ENCODE measurements around the gene CLIC5.

CLIC5 gene

DNA sequence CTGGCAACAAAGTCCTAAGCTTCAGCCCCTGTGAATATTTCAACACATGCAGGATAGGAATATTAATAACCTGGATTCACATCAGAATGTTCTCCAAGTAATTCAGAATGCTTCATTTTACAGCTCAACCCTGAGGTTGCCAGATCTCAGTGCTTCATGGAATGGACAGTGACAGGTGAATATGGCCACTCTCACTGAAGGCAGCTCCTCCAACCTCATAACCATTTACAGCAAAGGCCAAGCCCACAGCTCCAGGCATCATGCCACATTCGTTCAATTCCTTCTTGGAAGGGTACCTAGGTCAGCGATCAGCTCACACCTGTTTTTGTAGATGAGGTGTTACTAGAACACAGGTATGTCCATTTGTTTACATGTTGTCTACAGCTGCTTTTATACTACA is 17.1 kb downstream of the CLIC5 start:
- H3K27me3 ChIP-seq (ENCODE audit: control insufficient read depth, insufficient read depth, low read length, poor library complexity, severe bottlenecking): no peaks in the 10 kb centered on the region
- WGBS, 2 experiments: 88 to 100% methylated on average over 2 of the region's 2 CpGs
- no peaks in the 10 kb centered on the region for H3K4me1 ChIP-seq (ENCODE audit: control insufficient read depth, insufficient read depth, low read length)
- no peaks in the 10 kb centered on the region for H3K9me3 ChIP-seq (ENCODE audit: control insufficient read depth, low read length)
- no peak overlapping the region for H3K27ac ChIP-seq (ENCODE audit: insufficient read depth, low read depth, low read length, poor library complexity, severe bottlenecking)
- H3K36me3 ChIP-seq (ENCODE audit: control insufficient read depth, insufficient read depth, low read length): no peaks in the 10 kb centered on the region
- H3K4me3 ChIP-seq (ENCODE audit: insufficient read depth, low read depth, low read length): no peak overlapping the region

DNA sequence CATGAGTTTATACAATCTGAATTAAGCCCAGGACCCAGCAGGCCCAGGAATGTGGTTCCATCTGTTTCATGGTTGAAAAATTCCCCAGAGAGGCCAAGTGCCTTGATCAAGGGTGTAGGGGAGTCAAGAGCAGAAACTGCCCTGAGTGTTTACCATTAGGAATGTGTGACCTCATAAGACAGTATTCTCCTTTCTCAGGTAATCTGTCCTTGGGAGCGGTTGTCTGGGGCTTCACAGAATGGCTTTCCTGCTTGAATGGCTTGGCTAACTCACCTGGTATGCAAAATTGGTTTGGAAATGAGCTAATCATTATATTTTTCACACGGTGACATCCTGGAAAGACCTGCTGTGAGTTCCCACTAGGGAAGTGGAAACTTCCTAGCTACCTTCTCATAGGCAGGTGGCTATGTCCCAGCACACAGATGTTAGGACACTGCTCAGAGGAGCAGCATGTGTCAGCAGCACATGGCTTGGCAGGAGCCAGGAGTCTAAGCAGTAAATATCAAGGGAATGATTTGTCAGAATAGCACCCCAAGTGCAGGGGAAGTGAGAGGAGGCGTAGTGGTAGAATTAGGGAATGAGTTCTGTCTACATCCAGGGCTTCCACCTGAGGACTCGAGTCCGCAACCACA is 17.7 kb downstream of the CLIC5 start:
- H3K4me1 ChIP-seq (ENCODE audit: control insufficient read depth, insufficient read depth, low read length): no peaks in the 10 kb centered on the region
- no peaks in the 10 kb centered on the region for H3K27me3 ChIP-seq (ENCODE audit: control insufficient read depth, insufficient read depth, low read length, poor library complexity, severe bottlenecking)
- 82 to 86% methylated on average over 5 of the region's 5 CpGs for WGBS, 2 experiments
- no peaks in the 10 kb centered on the region for H3K9me3 ChIP-seq (ENCODE audit: control insufficient read depth, low read length)
- no peaks in the 10 kb centered on the region for H3K36me3 ChIP-seq (ENCODE audit: control insufficient read depth, insufficient read depth, low read length)
- H3K27ac ChIP-seq (ENCODE audit: insufficient read depth, low read depth, low read length, poor library complexity, severe bottlenecking): no peak overlapping the region
- no peak overlapping the region for H3K4me3 ChIP-seq (ENCODE audit: insufficient read depth, low read depth, low read length)

DNA sequence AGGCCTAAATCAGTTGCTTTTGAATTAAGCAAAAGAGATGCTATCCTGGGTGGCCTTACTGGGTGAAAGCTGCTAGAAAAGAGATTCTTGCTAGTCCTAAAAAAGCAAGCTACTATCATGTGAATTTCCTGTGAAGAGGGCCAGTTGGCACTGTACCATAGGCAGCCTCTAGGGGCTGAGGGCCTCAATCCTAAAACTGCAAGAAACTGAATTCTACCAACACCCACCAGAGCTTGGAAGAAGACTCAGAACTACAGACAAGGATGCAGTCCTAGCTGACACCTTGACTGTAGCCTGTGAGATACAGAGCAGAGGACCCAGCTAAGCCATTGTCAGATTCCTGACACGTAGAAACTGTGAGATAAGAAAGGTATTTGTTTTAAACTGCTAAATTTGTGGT is 24.5 kb downstream of the CLIC5 start:
- Histone ChIP-seq H3K9me3 (ENCODE audit: control insufficient read depth, low read length) (no peaks in the 10 kb centered on the region), H3K4me3 (ENCODE audit: insufficient read depth, low read depth, low read length) (no peak overlapping the region), H3K4me1 (ENCODE audit: control insufficient read depth, insufficient read depth, low read length) (no peaks in the 10 kb centered on the region), H3K27me3 (ENCODE audit: control insufficient read depth, insufficient read depth, low read length, poor library complexity, severe bottlenecking) (no peaks in the 10 kb centered on the region), H3K27ac (ENCODE audit: insufficient read depth, low read depth, low read length, poor library complexity, severe bottlenecking) (no peak overlapping the region), H3K36me3 (ENCODE audit: control insufficient read depth, insufficient read depth, low read length) (no peaks in the 10 kb centered on the region)
- 73 to 88% methylated on average over 1 of the region's 1 CpG for WGBS, 2 experiments

DNA sequence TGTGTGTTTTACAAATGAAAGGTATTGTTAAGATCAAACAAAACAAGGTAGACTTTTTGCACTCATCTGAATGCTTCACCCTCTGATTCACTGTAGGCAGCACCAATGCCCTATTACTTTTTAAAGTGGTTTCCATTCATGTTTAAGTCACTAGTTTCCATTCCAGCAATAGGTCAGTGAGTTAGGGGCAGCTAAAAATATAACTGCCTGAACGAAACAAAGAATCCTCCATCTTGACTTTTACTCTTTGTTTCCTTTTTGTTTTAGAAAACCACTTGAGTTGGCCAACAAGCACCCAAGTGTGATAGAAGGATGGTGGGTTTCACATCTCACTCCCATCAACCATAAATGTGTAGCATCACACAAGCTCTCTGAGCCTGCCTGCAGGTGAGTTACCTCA is 25.5 kb downstream of the CLIC5 start:
- WGBS, 2 experiments: 75 to 94% methylated on average over 1 of the region's 1 CpG
- H3K27ac ChIP-seq (ENCODE audit: insufficient read depth, low read depth, low read length, poor library complexity, severe bottlenecking): no peak overlapping the region
- no peak overlapping the region for H3K4me3 ChIP-seq (ENCODE audit: insufficient read depth, low read depth, low read length)
- H3K27me3 ChIP-seq (ENCODE audit: control insufficient read depth, insufficient read depth, low read length, poor library complexity, severe bottlenecking): no peaks in the 10 kb centered on the region
- no peaks in the 10 kb centered on the region for H3K4me1 ChIP-seq (ENCODE audit: control insufficient read depth, insufficient read depth, low read length)
- H3K9me3 ChIP-seq (ENCODE audit: control insufficient read depth, low read length): no peaks in the 10 kb centered on the region
- H3K36me3 ChIP-seq (ENCODE audit: control insufficient read depth, insufficient read depth, low read length): no peaks in the 10 kb centered on the region

DNA sequence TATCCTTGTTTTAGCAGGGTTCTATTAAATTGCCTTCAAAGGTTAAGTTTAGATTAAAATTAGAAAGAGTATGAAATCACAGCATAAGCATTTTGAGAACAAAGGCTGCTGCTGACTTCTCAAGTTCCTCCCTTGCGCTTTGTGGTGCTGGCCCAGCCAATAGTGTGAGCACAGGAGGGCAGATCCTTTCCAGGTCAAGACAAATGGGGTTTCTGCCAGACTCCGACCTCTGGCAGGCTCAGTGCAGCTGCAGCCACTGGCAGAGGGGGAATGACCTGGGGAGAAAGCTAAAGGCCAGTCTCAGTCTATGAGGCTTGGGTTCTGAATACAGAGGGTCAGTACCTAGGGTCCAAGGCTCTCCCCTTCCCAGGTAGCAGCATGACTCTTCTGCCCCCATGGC is 27.0 kb downstream of the CLIC5 start:
- WGBS, 2 experiments: 70 to 74% methylated on average over 2 of the region's 2 CpGs
- H3K27me3 ChIP-seq (ENCODE audit: control insufficient read depth, insufficient read depth, low read length, poor library complexity, severe bottlenecking): no peaks in the 10 kb centered on the region
- no peak overlapping the region for H3K4me3 ChIP-seq (ENCODE audit: insufficient read depth, low read depth, low read length)
- H3K4me1 ChIP-seq (ENCODE audit: control insufficient read depth, insufficient read depth, low read length): no peaks in the 10 kb centered on the region
- H3K27ac ChIP-seq (ENCODE audit: insufficient read depth, low read depth, low read length, poor library complexity, severe bottlenecking): no peak overlapping the region
- no peaks in the 10 kb centered on the region for H3K36me3 ChIP-seq (ENCODE audit: control insufficient read depth, insufficient read depth, low read length)
- H3K9me3 ChIP-seq (ENCODE audit: control insufficient read depth, low read length): no peaks in the 10 kb centered on the region

DNA sequence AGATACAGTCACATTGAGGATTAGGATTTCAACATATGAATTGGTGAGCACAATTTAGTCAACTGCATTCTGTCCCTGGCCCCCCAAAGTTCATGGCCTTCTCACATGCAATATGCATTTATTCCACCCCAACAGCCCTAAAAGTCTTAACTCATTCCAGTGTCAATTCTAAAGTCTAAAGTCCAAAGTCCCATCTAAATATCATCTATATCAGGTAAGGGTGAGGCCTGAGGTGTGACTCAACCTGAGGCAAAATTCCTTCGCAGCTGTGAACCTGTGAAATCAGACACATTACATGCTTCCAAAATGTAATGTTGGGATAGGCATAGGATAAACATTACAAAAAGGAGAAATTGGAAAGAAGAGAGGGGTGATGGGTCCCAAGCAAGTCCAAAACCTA is 27.8 kb downstream of the CLIC5 start:
- Histone ChIP-seq H3K4me1 (ENCODE audit: control insufficient read depth, insufficient read depth, low read length) (no peaks in the 10 kb centered on the region), H3K27ac (ENCODE audit: insufficient read depth, low read depth, low read length, poor library complexity, severe bottlenecking) (no peak overlapping the region), H3K4me3 (ENCODE audit: insufficient read depth, low read depth, low read length) (no peak overlapping the region), H3K27me3 (ENCODE audit: control insufficient read depth, insufficient read depth, low read length, poor library complexity, severe bottlenecking) (no peaks in the 10 kb centered on the region), H3K9me3 (ENCODE audit: control insufficient read depth, low read length) (no peaks in the 10 kb centered on the region), H3K36me3 (ENCODE audit: control insufficient read depth, insufficient read depth, low read length) (no peaks in the 10 kb centered on the region)
- 91 to 100% methylated on average over 1 of the region's 1 CpG for WGBS, 2 experiments

DNA sequence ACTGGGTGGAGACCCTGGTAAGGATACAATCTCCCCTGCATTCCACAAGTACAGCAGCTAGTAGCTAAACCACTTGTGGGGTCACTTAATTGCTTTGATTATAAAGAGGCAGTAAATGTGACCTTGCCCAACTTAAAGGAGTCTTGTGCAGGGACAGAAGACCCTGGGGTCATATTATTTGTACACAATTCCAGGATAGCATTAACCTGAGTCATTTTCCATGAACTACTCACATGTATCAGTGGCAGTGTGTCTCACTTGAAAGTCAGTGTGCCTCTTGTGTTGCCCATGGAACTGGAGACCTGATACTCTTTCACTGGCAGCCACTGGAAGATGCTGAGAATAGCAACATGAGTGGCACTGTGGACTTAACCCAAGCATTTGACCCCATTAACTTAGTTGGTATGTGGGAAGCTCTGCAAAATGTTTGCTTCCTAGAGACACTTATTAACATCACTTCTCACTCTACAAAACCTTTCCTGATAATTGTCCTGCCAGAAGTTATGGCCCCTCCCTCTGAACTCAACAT is 28.9 kb downstream of the CLIC5 start:
- Histone ChIP-seq H3K4me3 (ENCODE audit: insufficient read depth, low read depth, low read length) (no peak overlapping the region), H3K9me3 (ENCODE audit: control insufficient read depth, low read length) (no peaks in the 10 kb centered on the region), H3K36me3 (ENCODE audit: control insufficient read depth, insufficient read depth, low read length) (no peaks in the 10 kb centered on the region), H3K27me3 (ENCODE audit: control insufficient read depth, insufficient read depth, low read length, poor library complexity, severe bottlenecking) (no peaks in the 10 kb centered on the region), H3K4me1 (ENCODE audit: control insufficient read depth, insufficient read depth, low read length) (no peaks in the 10 kb centered on the region), H3K27ac (ENCODE audit: insufficient read depth, low read depth, low read length, poor library complexity, severe bottlenecking) (no peak overlapping the region)

DNA sequence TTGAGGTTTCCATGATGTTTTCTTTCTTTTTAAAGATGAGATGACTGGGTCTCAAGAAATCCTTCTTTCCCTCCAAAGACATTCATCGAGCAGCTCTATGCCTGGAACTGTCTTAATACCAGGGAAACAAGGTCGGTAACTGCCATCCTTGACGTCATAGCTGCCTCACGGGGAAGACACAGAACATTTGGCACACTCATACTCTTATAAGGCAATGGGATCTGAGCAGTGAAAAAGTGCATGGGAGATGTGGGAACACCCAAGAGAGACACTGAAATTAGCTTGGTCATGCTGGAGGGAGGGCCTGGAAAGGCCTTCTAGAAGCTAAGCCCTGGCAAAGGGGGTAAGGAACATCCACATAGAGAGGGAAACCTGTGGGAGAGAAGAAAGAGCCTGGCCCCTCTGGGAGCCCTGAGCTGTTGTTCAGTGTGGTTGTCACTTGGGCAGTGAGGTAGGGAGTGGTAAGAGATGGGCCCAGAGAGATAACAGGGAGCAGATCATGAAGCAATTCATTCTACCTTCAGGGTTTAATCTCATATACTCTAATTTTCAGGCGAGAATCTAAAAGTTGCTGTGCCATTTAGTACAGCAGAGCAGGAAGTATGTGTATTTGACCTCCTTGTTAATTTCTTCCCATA is 30.8 kb downstream of the CLIC5 start:
- Histone ChIP-seq H3K27me3 (ENCODE audit: control insufficient read depth, insufficient read depth, low read length, poor library complexity, severe bottlenecking) (no peaks in the 10 kb centered on the region), H3K9me3 (ENCODE audit: control insufficient read depth, low read length) (no peaks in the 10 kb centered on the region), H3K4me3 (ENCODE audit: insufficient read depth, low read depth, low read length) (no peak overlapping the region), H3K4me1 (ENCODE audit: control insufficient read depth, insufficient read depth, low read length) (no peaks in the 10 kb centered on the region), H3K27ac (ENCODE audit: insufficient read depth, low read depth, low read length, poor library complexity, severe bottlenecking) (no peak overlapping the region), H3K36me3 (ENCODE audit: control insufficient read depth, insufficient read depth, low read length) (no peaks in the 10 kb centered on the region)
- WGBS, 2 experiments: 91% methylated on average over 4 to 5 of the region's 5 CpGs

DNA sequence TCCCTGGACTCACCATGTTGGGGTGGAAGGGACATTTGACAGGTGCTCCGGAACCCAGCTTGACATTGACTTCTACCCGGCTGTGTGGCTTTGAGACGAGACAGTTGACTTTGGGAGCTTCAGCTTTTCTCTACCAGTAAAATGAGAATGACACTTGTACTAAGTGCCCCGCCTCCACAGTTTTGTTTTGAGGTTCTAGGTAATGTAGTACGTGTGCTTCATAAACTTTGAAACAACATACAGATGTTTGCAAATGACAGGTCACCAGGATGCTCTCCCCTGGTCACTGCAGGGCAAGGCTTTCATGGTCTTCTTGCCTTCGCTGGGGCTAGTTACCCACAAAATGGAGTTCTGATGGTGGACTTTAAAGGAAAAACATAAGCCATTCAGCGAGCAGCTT is 31.3 kb downstream of the CLIC5 start:
- Histone ChIP-seq H3K27ac (ENCODE audit: insufficient read depth, low read depth, low read length, poor library complexity, severe bottlenecking) (no peak overlapping the region), H3K9me3 (ENCODE audit: control insufficient read depth, low read length) (no peaks in the 10 kb centered on the region), H3K4me1 (ENCODE audit: control insufficient read depth, insufficient read depth, low read length) (no peaks in the 10 kb centered on the region), H3K36me3 (ENCODE audit: control insufficient read depth, insufficient read depth, low read length) (no peaks in the 10 kb centered on the region), H3K27me3 (ENCODE audit: control insufficient read depth, insufficient read depth, low read length, poor library complexity, severe bottlenecking) (no peaks in the 10 kb centered on the region), H3K4me3 (ENCODE audit: insufficient read depth, low read depth, low read length) (no peak overlapping the region)
- WGBS, 2 experiments: 94 to 95% methylated on average over 7 of the region's 7 CpGs

DNA sequence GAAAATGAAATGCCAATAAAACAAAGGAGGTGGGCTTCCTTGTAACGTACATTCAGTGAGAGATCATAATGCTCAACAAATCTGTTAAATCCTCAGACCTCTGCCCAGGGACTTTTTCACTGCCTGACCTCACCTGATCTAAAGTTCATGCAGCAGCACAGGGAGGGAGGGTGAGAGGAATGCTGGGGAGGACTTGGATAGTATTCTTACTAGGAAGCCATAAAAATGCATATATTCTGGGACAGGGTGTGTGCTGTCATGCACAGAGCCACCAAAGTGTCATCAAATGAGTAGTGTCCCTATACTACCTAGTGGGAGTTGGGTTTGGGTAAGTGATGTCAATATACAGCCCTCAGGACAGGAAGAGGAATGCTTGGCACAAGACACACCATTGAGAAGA is 32.6 kb downstream of the CLIC5 start:
- Histone ChIP-seq H3K27me3 (ENCODE audit: control insufficient read depth, insufficient read depth, low read length, poor library complexity, severe bottlenecking) (no peaks in the 10 kb centered on the region), H3K4me3 (ENCODE audit: insufficient read depth, low read depth, low read length) (no peak overlapping the region), H3K9me3 (ENCODE audit: control insufficient read depth, low read length) (no peaks in the 10 kb centered on the region), H3K27ac (ENCODE audit: insufficient read depth, low read depth, low read length, poor library complexity, severe bottlenecking) (no peak overlapping the region), H3K4me1 (ENCODE audit: control insufficient read depth, insufficient read depth, low read length) (no peaks in the 10 kb centered on the region), H3K36me3 (ENCODE audit: control insufficient read depth, insufficient read depth, low read length) (no peaks in the 10 kb centered on the region)
- WGBS, 2 experiments: 96 to 100% methylated on average over 1 of the region's 1 CpG
